Endothelial cell of umbilical vein (primary cell): ENCODE results near the gene ZNF92. TPM values are rescaled to one million over a fixed set of nuclear protein-coding genes. Genes with fewer than 3 reads are reported as not detected.

Source experiments
- BruUV-seq: library from RNA; stranded (reverse); fragments of 400-500 nt; replicated peaks from 2 replicates; lab custom pipeline; 2021; lab: Mats Ljungman, UMichigan
- CTCF ChIA-PET: fragments of 300-600, 350-600 bp; sonication (Branson Sonifier 250); formaldehyde crosslinking; loops from one replicate; lab custom pipeline; 2021; ENCODE audit warnings: antibody characterized with exemption, inconsistent platforms; lab: Charles Lee
- POLR2A ChIA-PET: fragments of 300-600, 350-600 bp; sonication (Branson Sonifier 250); formaldehyde crosslinking; loops from one replicate; lab custom pipeline; 2021; ENCODE audit warnings: antibody characterized with exemption, inconsistent platforms; lab: Charles Lee
- DNase-seq: peaks from one replicate; pipeline ENCODE4 v3.0.0-alpha.2; 2011; ENCODE audit warnings: low read depth, low spot score
- FAIRE-seq: peaks from 2 replicates; lab custom pipeline; 2011; peaks lifted over from hg19 to GRCh38; lab: Jason Lieb, UNC
- H2AFZ ChIP-seq: 2 replicates; pipeline ENCODE4 v1.6.0; 2012; ENCODE audit warnings: low read depth, low read length, control low read depth, inconsistent platforms
- H3K27ac ChIP-seq: 2 replicates; pipeline ENCODE4 v1.5.1; 2011; ENCODE audit warnings: low read depth, mild to moderate bottlenecking, control low read depth, low read length, moderate library complexity; ENCODE audit not compliant: insufficient read depth
- H3K27me3 ChIP-seq, 2 experiments: 2 replicates each; pipeline versions ENCODE4 v1.6.0 to v1.6.1; 2011; ENCODE audit warnings: low read length in 2 of 2, mixed read lengths in 1 of 2; ENCODE audit not compliant: control insufficient read depth in 2 of 2, insufficient read depth in 2 of 2
- H3K36me3 ChIP-seq, 2 experiments: 2 replicates in 1 of 2; 3 replicates in 1 of 2; pipeline ENCODE4 v1.5.1; 2011; ENCODE audit warnings: low read length in 2 of 2, mild to moderate bottlenecking in 1 of 2, moderate library complexity in 1 of 2; ENCODE audit not compliant: control insufficient read depth in 2 of 2, insufficient read depth in 2 of 2; ENCODE audit errors: extremely low read depth in 1 of 2
- H3K4me1 ChIP-seq: 3 replicates; pipeline ENCODE4 v1.5.1; 2011; ENCODE audit warnings: mild to moderate bottlenecking, low read length; ENCODE audit not compliant: control insufficient read depth, insufficient read depth; ENCODE audit errors: extremely low read depth
- H3K4me2 ChIP-seq: 2 replicates; pipeline ENCODE4 v1.6.1; 2011; ENCODE audit warnings: low read length, control low read depth, mixed read lengths; ENCODE audit not compliant: insufficient read depth
- H3K4me3 ChIP-seq, 3 experiments: fragments of 200-600 bp in 1 of 3; sonication (generic), shearing (Covaris generic) in 1 of 3; replicated peaks in 1 of 3; 2 replicates each; pipeline ENCODE4 v1.5.1; 2011 to 2016; ENCODE audit warnings: control low read depth in 3 of 3, low read length in 3 of 3, mild to moderate bottlenecking in 2 of 3, inconsistent platforms in 1 of 3, low read depth in 1 of 3, moderate library complexity in 1 of 3; ENCODE audit not compliant: insufficient read depth in 1 of 3
- H3K79me2 ChIP-seq: 2 replicates; pipeline ENCODE4 v1.6.0; 2012; ENCODE audit warnings: low read length, inconsistent platforms; ENCODE audit not compliant: control insufficient read depth, insufficient read depth
- H3K9ac ChIP-seq: replicated peaks from 2 replicates; pipeline ENCODE3; 2011; ENCODE audit warnings: low read length, control low read depth; ENCODE audit not compliant: insufficient read depth; ENCODE audit errors: extremely low read depth
- H3K9me1 ChIP-seq: replicated peaks from 3 replicates; pipeline ENCODE4 v1.6.0; 2011; ENCODE audit warnings: mild to moderate bottlenecking, low read length; ENCODE audit not compliant: control insufficient read depth, insufficient read depth; ENCODE audit errors: extremely low read depth
- H3K9me3 ChIP-seq: replicated peaks from 2 replicates; pipeline ENCODE4 v1.5.1; 2012; ENCODE audit warnings: low read length, inconsistent platforms; ENCODE audit not compliant: control insufficient read depth, insufficient read depth
- H4K20me1 ChIP-seq: replicated peaks from 2 replicates; pipeline ENCODE3; 2011; ENCODE audit warnings: mild to moderate bottlenecking, low read length; ENCODE audit not compliant: control insufficient read depth, insufficient read depth; ENCODE audit errors: extremely low read depth
- CTCF ChIP-seq, 2 donors: IDR thresholded peaks; 1 replicate in 1 of 2; 2 replicates in 1 of 2; pipeline ENCODE4 v1.5.1; 2011; ENCODE audit warnings: low read length in 2 of 2, mild to moderate bottlenecking in 2 of 2, moderate library complexity in 2 of 2, control low read depth in 1 of 2, inconsistent platforms in 1 of 2, low read depth in 1 of 2; ENCODE audit not compliant: insufficient read depth in 1 of 2; ENCODE audit errors: extremely low read depth in 1 of 2
- EZH2 ChIP-seq: IDR thresholded peaks from 2 replicates; pipeline ENCODE4 v1.6.1; 2012; ENCODE audit warnings: borderline replicate concordance, low read depth, mild to moderate bottlenecking, moderate library complexity, low read length, inconsistent platforms; ENCODE audit not compliant: severe bottlenecking
- GATA2 ChIP-seq: IDR thresholded peaks from 2 replicates; pipeline ENCODE4 v1.7.0; 2011; ENCODE audit warnings: low read depth, mild to moderate bottlenecking, moderate library complexity, mixed read lengths, low read length; ENCODE audit not compliant: insufficient read length, insufficient read depth
- JUN ChIP-seq: IDR thresholded peaks from 2 replicates; pipeline ENCODE4 v1.6.1; 2011; ENCODE audit warnings: borderline replicate concordance, low read depth; ENCODE audit not compliant: insufficient read length, insufficient read depth
- POLR2A ChIP-seq: IDR thresholded peaks from 2 replicates; pipeline ENCODE4 v1.6.1; 2012; ENCODE audit warnings: low read depth, mild to moderate bottlenecking, control low read depth, low read length
- POLR2AphosphoS5 ChIP-seq: IDR thresholded peaks from 2 replicates; pipeline ENCODE4 v1.6.1; 2012; ENCODE audit warnings: low read depth, mild to moderate bottlenecking, control low read depth, low read length, moderate library complexity; ENCODE audit not compliant: insufficient read depth
- dilution Hi-C: fragments of 300-500 bp; cut with MboI; formaldehyde crosslinking; loops from one replicate; pipeline ENCODE4 v1.15.0; 2019; ENCODE audit warnings: low sequenced_read_pairs; ENCODE audit not compliant: extremely low pct_ligation_motif_present
- intact Hi-C: fragments of 100-400 bp; cut with micrococcal nuclease; formaldehyde crosslinking; loops from one replicate; pipeline ENCODE4 v1.10.0; 2022
- polyA plus RNA-seq, 4 experiments: library from polyadenylated mRNA; depleted of rRNA in 3 of 4; stranded (reverse) in 3 of 4; unstranded in 1 of 4; fragments of >200 nt; gene quantifications; 2 replicates each; pipeline versions ENCODE4 v1.2.1 to v1.2.3, GENCODE V29; 2011 to 2012; ENCODE audit warnings: missing spikeins in 1 of 4
- total RNA-seq: library from RNA; stranded (reverse); gene quantifications from 2 replicates; pipeline ENCODE4 v1.2.3, GENCODE V29; 2021

The ZNF92 gene
- total and polyA plus RNA-seq, 2 donors (not counting 3 experiments of a cell fraction or from before 2014, with no cell fraction given): 0.90 to 8.9 TPM

GRCh38 chr7:65379318-65379717 is 5.7 kb downstream of the ZNF92 start:
- Histone ChIP-seq H3K27ac (no peak overlapping the region), H3K4me3 (no peak overlapping the region), H3K9ac (no peak overlapping the region), H4K20me1 (peaks cover 2% of the 10 kb centered on the region), H3K27me3 (no peaks in the 10 kb centered on the region), H3K79me2 (peaks cover 97% of the 10 kb centered on the region), H3K4me1 (peaks cover 8% of the 10 kb centered on the region), H3K36me3 (peaks cover 0 to 7% of the 10 kb centered on the region in 2 experiments), H2AFZ (no peak overlapping the region), H3K9me3 (no peaks in the 10 kb centered on the region), H3K9me1 (no peaks in the 10 kb centered on the region), H3K4me2 (no peak overlapping the region)
- POLR2A ChIA-PET: no interaction called here
- CTCF ChIA-PET: no interaction called here
- no TSS peak for BruUV-seq
- DNase-seq (no peak), FAIRE-seq (no peak)
- dilution Hi-C loops: no loop called here
- intact Hi-C loops: no loop called here
- TF ChIP-seq GATA2 (no peak), JUN (no peak), POLR2A (no peak)

DNA sequence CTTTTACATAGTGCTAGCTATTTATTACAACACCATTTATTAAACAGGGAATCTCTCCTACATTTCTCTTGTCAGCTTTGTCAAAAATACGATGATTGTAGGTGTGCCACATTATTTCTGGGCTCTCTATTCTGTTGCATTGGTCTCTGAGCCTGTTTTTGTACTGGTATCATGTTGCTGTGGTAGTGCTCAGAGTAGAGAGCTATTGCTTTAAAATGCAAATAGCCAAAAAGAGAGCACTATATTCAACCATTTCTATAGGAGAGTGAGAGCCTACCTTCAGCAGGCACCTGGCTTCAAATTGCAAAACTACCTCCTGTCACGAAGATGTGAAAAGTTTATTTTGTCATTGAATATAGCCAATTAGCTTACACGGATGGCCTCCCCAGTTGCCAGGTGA is 8.1 kb downstream of the ZNF92 start:
- Histone ChIP-seq H3K9me3 (no peaks in the 10 kb centered on the region), H3K36me3 (peaks cover 0 to 6% of the 10 kb centered on the region in 2 experiments), H3K4me2 (no peak overlapping the region), H3K9ac (no peak overlapping the region), H4K20me1 (peaks cover 2% of the 10 kb centered on the region), H3K4me3 (no peak overlapping the region), H3K79me2 (peaks cover 94% of the 10 kb centered on the region), H3K27me3 (no peaks in the 10 kb centered on the region), H2AFZ (no peak overlapping the region), H3K9me1 (no peaks in the 10 kb centered on the region), H3K27ac (no peak overlapping the region), H3K4me1 (no peaks in the 10 kb centered on the region)
- dilution Hi-C loops: no loop called here
- no peak for DNase-seq
- BruUV-seq: no TSS peak
- ChIA-PET CTCF (interaction anchor here (1.4 kb wide), 2 partner anchors 11 to 15 kb away, joined by 3 read pairs; no protein-coding TSS in a partner anchor), POLR2A (interaction anchor here (1.2 kb wide), 1 partner anchor 8 kb away, joined by 4 read pairs; the partner anchor contains the start of gene ZNF92)
- intact Hi-C loops: no loop called here
- TF ChIP-seq POLR2A (no peak), POLR2AphosphoS5 (no peak), EZH2 (no peak), CTCF (IDR thresholded peaks at IDR 0.05; ENCODE audit: extremely low read depth in 1 of 2, insufficient read depth in 1 of 2, low read depth in 1 of 2, low read length in 2 of 2) (no peak)
- FAIRE-seq: no peak
